Measurements from ENCODE around the gene PXMP2.

Gene PXMP2

DNA sequence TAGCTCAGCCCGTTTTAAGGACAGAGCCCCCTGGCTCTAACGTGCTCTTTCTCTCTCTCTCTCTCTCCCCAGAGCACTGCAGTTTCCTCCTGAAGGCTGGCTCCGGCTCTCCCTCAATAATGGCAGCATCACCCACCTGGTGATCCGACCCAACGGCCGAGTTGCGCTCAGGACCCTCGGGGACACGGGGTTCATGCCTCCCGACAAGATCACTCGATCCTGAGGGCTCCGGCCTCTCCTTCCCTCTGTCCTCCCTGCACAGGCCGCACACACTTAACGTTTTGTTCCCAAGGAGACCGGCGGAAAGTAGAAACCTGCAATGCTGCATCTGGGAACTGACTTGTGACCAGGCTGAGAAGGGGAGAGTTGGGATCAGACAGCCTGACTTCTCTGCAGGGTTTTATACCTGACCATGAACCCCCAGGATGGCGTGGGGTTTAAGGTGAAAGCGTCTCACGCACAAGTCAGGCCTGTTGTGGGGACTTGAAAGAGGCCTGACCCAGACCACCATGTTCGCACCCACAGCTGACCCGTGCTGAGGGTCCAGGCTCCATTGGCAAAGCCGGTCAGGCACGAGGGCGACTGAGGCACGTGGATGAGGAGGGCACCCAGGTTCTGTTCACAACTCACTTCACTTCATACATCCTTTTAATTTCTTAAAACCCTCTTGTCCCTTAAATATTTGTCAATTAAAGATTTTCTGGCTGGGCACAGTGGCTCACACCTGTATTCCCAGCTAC lies 33.4 kb downstream of the PXMP2 start:
- H3K9me3 ChIP-seq (ENCODE audit: control insufficient read depth in 5 of 5, low read length in 5 of 5) = no peaks in the 10 kb centered on the region
- H3K27me3 ChIP-seq (ENCODE audit: control insufficient read depth in 5 of 5, insufficient read depth in 4 of 5, low read length in 5 of 5) = no peaks in the 10 kb centered on the region
- no peak overlapping the region for H3K4me3 ChIP-seq (ENCODE audit: low read depth in 1 of 5, low read length in 5 of 5)
- peaks cover 0 to 81% (median 73%) of the 10 kb centered on the region in 5 donors for H3K36me3 ChIP-seq (ENCODE audit: control insufficient read depth in 5 of 5, insufficient read depth in 5 of 5, low read length in 5 of 5)
- H3K27ac ChIP-seq (ENCODE audit: low read depth, low read length) = no peak overlapping the region
- H3K4me1 ChIP-seq (ENCODE audit: control insufficient read depth in 5 of 5, insufficient read depth in 5 of 5, low read length in 5 of 5) = no peaks in the 10 kb centered on the region
- no peak overlapping the region for H3K9ac ChIP-seq (ENCODE audit: low read length in 5 of 5)

DNA sequence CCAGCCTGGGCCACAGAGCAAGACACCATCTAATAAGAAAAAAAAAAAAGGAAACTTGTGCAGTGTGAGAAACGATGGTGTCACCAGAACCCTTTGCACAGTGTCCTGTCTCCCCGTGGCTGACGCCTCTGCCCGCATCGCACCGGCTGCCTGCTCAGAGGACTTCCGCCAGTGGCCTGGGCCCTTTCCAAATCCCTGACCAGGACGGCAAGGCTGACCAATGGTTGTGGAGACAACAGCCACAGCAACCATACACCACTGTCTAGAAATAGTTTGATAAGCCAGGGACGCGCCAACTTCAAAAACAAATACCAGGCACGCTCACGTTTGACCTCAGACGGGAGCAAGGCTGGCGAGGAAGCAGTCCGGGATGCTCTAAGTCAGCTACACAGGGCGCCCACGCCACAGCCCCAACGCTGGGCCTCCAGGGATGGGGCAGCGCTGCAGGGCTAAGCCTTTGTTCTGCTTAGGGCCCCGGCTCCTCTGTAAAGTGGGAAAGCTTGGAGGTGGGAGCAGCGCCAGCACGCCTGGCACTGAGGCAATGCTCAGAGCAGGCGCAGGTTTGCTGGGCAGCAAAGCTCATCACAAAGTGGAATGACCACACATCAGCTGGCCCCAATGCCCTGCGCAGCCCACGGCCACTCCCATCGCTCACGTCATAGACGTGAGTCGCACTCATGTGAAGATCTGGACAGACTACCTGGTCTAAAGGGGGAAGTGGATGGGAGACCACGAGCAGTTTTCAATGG lies 35.8 kb downstream of the PXMP2 start:
- no peak overlapping the region for H3K27ac ChIP-seq (ENCODE audit: low read depth, low read length)
- no peaks in the 10 kb centered on the region for H3K27me3 ChIP-seq (ENCODE audit: control insufficient read depth in 5 of 5, insufficient read depth in 4 of 5, low read length in 5 of 5)
- no peaks in the 10 kb centered on the region for H3K4me1 ChIP-seq (ENCODE audit: control insufficient read depth in 5 of 5, insufficient read depth in 5 of 5, low read length in 5 of 5)
- H3K36me3 ChIP-seq (ENCODE audit: control insufficient read depth in 5 of 5, insufficient read depth in 5 of 5, low read length in 5 of 5) = peaks cover 0 to 88% (median 77%) of the 10 kb centered on the region in 5 donors
- no peak overlapping the region for H3K4me3 ChIP-seq (ENCODE audit: low read depth in 1 of 5, low read length in 5 of 5)
- H3K9ac ChIP-seq (ENCODE audit: low read length in 5 of 5) = no peak overlapping the region
- no peaks in the 10 kb centered on the region for H3K9me3 ChIP-seq (ENCODE audit: control insufficient read depth in 5 of 5, low read length in 5 of 5)

DNA sequence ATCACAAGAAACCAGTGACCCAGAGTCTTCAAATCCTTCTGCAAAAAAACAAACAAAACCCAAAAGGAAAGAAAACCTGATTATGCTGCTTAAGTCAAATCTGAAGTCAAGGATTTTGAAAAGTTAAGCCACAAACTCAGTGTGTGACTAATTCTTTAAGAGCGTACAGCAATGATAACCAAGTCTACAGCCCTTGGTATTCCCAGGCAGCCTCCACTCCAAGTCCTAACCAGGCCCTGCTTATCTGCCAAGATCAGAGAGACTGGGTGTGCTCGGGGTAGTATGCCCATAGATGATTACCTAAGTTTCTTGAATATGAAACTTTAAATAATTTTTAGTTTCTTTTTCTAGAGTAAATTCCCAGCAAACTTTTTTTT lies 36.4 kb downstream of the PXMP2 start:
- H3K36me3 ChIP-seq (ENCODE audit: control insufficient read depth in 5 of 5, insufficient read depth in 5 of 5, low read length in 5 of 5) = peaks cover 0 to 90% (median 80%) of the 10 kb centered on the region in 5 donors
- H3K4me1 ChIP-seq (ENCODE audit: control insufficient read depth in 5 of 5, insufficient read depth in 5 of 5, low read length in 5 of 5) = no peaks in the 10 kb centered on the region
- no peak overlapping the region for H3K27ac ChIP-seq (ENCODE audit: low read depth, low read length)
- no peaks in the 10 kb centered on the region for H3K27me3 ChIP-seq (ENCODE audit: control insufficient read depth in 5 of 5, insufficient read depth in 4 of 5, low read length in 5 of 5)
- H3K9me3 ChIP-seq (ENCODE audit: control insufficient read depth in 5 of 5, low read length in 5 of 5) = no peaks in the 10 kb centered on the region
- no peak overlapping the region for H3K9ac ChIP-seq (ENCODE audit: low read length in 5 of 5)
- no peak overlapping the region for H3K4me3 ChIP-seq (ENCODE audit: low read depth in 1 of 5, low read length in 5 of 5)

DNA sequence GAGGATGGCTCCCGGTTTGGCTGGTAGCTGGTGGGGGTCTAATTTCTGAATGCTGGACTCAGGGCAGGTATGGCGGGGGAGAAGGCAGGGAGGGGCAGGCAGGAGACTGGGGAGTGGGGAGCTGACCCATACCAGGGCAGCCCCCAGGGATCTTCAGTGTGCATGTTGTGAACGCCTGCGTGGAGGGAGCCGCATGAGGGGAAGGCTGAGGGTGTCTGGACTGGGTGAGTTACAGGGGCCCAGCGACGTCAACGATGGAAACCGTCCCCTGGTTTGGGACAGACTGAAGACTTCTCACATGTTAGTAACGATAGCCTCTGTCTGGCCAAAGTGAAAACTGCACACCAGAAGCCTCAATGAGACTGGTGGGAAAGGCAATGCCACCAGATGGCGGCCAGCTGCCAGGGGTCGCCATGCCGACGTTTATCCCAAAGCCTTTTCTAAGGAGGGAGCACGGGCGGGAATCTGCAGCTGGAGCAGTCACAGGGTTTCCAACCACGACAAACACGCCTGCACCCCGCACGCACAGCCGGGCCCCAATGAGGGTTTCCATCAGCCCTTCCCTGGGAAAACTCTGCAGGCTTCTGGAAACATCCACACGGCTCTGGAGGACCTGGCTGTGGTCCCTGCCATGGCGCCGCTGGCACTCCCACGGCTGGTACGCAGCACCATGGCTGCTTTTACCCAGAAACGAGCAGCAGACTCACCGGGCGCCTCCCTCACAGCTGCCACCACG lies 37.3 kb downstream of the PXMP2 start:
- Histone ChIP-seq H3K9me3 (ENCODE audit: control insufficient read depth in 5 of 5, low read length in 5 of 5) (no peaks in the 10 kb centered on the region), H3K4me1 (ENCODE audit: control insufficient read depth in 5 of 5, insufficient read depth in 5 of 5, low read length in 5 of 5) (no peaks in the 10 kb centered on the region), H3K36me3 (ENCODE audit: control insufficient read depth in 5 of 5, insufficient read depth in 5 of 5, low read length in 5 of 5) (peaks cover 0 to 85% (median 75%) of the 10 kb centered on the region in 5 donors), H3K9ac (ENCODE audit: low read length in 5 of 5) (no peak overlapping the region), H3K27ac (ENCODE audit: low read depth, low read length) (no peak overlapping the region), H3K4me3 (ENCODE audit: low read depth in 1 of 5, low read length in 5 of 5) (no peak overlapping the region), H3K27me3 (ENCODE audit: control insufficient read depth in 5 of 5, insufficient read depth in 4 of 5, low read length in 5 of 5) (no peaks in the 10 kb centered on the region)

DNA sequence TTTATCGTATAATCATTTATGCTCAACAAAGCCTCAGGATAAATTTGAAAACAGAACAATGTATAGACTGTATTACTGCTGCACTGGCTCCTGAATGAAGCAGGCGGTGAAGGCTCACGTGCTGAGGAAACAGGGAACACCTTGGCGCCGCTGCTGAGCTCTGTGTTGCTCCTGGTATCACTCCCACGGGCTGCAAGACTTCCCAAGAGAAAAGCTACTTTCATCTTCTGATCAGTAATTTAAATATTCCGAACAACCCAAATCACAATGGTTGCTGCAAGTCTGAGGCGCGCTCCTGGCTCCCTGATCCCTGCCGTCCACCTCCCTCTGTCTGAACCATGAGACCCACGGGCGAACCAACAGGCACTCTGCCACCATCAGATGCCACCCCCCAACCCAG lies 39.0 kb downstream of the PXMP2 start:
- Histone ChIP-seq H3K27me3 (ENCODE audit: control insufficient read depth in 5 of 5, insufficient read depth in 4 of 5, low read length in 5 of 5) (no peaks in the 10 kb centered on the region), H3K4me3 (ENCODE audit: low read depth in 1 of 5, low read length in 5 of 5) (no peak overlapping the region), H3K9ac (ENCODE audit: low read length in 5 of 5) (no peak overlapping the region), H3K4me1 (ENCODE audit: control insufficient read depth in 5 of 5, insufficient read depth in 5 of 5, low read length in 5 of 5) (no peaks in the 10 kb centered on the region), H3K9me3 (ENCODE audit: control insufficient read depth in 5 of 5, low read length in 5 of 5) (no peaks in the 10 kb centered on the region), H3K27ac (ENCODE audit: low read depth, low read length) (no peak overlapping the region), H3K36me3 (ENCODE audit: control insufficient read depth in 5 of 5, insufficient read depth in 5 of 5, low read length in 5 of 5) (peaks cover 3 to 87% (median 78%) of the 10 kb centered on the region in 5 donors)

DNA sequence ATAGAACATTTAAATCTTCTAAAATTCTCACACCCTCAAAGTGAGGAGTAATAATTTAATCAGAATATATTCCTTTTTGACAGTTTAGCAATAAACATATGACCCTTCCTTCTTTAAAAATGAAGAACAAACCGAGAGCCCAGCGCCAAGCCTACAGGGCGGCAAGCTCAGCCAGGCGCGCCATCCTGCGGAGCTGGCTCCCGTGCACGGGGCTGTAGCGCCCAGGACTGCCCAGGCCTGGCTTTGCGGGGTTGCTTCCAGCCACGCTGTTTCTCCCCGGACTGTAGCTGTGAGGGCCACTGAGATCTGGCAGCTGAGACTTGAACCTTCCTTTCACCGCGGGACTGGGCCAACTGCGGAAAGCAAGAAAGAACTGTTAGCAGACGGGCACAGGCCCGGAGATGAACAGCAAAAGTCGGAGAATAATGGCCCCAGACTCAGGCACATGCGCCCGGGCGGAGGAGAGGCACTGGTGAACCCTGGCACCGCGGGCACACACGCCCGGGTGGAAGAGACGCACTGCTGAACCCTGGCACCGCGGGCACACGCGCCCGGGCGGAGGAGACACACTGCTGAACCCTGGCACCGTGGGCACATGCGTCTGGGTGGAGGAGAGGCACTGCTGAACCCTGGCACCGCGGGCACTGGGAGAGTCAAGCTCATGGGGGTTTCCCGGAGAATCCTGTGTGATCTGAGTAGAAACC lies 39.9 kb downstream of the PXMP2 start:
- no peak overlapping the region for H3K27ac ChIP-seq (ENCODE audit: low read depth, low read length)
- H3K4me3 ChIP-seq (ENCODE audit: low read depth in 1 of 5, low read length in 5 of 5) = no peak overlapping the region
- H3K4me1 ChIP-seq (ENCODE audit: control insufficient read depth in 5 of 5, insufficient read depth in 5 of 5, low read length in 5 of 5) = peaks cover 0 to 3% (median 0%) of the 10 kb centered on the region in 5 donors
- no peaks in the 10 kb centered on the region for H3K27me3 ChIP-seq (ENCODE audit: control insufficient read depth in 5 of 5, insufficient read depth in 4 of 5, low read length in 5 of 5)
- H3K36me3 ChIP-seq (ENCODE audit: control insufficient read depth in 5 of 5, insufficient read depth in 5 of 5, low read length in 5 of 5) = peaks cover 4 to 92% (median 85%) of the 10 kb centered on the region in 5 donors
- no peak overlapping the region for H3K9ac ChIP-seq (ENCODE audit: low read length in 5 of 5)
- no peaks in the 10 kb centered on the region for H3K9me3 ChIP-seq (ENCODE audit: control insufficient read depth in 5 of 5, low read length in 5 of 5)

DNA sequence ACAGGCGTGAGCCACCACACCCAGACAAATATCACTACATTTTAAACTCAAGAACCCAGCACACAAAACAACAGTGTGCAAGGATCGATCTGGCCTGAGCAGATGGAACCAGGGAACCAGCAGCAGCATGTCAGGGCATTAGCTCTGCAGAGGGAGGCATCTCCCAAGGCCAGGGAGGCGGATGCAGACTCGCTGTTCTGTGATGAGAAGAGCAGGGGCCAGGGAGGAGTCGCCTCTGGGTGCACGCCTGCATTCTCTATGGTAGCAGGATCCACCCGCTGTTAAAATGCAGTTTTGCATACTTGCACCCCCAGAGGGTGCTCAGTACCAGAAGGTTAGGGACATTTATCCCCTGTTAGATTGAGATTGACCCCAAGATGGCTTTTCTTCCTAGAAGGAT lies 41.1 kb downstream of the PXMP2 start:
- no peaks in the 10 kb centered on the region for H3K27me3 ChIP-seq (ENCODE audit: control insufficient read depth in 5 of 5, insufficient read depth in 4 of 5, low read length in 5 of 5)
- H3K9me3 ChIP-seq (ENCODE audit: control insufficient read depth in 5 of 5, low read length in 5 of 5) = no peaks in the 10 kb centered on the region
- no peak overlapping the region for H3K9ac ChIP-seq (ENCODE audit: low read length in 5 of 5)
- H3K4me3 ChIP-seq (ENCODE audit: low read depth in 1 of 5, low read length in 5 of 5) = no peak overlapping the region
- peaks cover 0 to 3% (median 0%) of the 10 kb centered on the region in 5 donors for H3K4me1 ChIP-seq (ENCODE audit: control insufficient read depth in 5 of 5, insufficient read depth in 5 of 5, low read length in 5 of 5)
- no peak overlapping the region for H3K27ac ChIP-seq (ENCODE audit: low read depth, low read length)
- H3K36me3 ChIP-seq (ENCODE audit: control insufficient read depth in 5 of 5, insufficient read depth in 5 of 5, low read length in 5 of 5) = peaks cover 4 to 93% (median 91%) of the 10 kb centered on the region in 5 donors

DNA sequence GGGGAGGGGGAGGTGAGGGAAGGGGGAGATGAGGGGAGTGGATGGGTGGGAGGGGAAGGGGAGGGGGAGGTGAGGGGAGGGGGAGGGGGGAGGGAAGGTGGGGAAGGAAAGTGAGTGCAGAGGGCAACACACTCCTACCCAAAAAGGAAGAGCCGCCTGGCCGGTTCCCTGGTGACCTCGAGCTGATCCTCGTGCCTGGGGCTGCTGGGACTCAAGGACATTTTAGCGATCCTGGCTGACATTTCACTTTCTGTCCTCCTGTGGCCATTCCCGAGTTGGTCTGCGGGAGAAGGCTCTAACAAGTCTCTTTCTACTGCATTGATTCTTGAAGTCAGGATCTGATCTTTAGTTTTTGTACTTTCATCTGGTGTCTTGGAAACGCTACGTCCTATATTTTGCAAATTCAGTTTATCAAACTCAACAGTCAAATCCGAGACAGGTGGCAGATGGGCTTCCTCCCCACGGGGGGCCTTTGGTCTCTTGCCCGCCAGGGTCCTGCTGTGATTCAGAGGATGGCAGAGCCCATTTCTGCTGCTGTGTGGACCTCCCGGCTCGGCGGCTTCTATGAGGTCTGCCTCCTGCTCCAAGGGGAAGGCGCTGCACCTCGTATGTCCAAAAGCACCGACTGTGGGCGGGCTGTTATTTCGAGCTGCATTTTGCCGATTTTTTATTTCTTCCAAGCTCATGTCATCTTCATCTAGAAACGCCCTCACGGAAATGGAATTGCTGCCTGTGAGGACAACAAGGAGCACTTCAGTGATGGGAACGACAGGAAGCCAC lies 42.3 kb downstream of the PXMP2 start:
- Histone ChIP-seq H3K4me3 (ENCODE audit: low read depth in 1 of 5, low read length in 5 of 5) (no peak overlapping the region), H3K36me3 (ENCODE audit: control insufficient read depth in 5 of 5, insufficient read depth in 5 of 5, low read length in 5 of 5) (peaks cover 4 to 93% (median 91%) of the 10 kb centered on the region in 5 donors), H3K27me3 (ENCODE audit: control insufficient read depth in 5 of 5, insufficient read depth in 4 of 5, low read length in 5 of 5) (no peaks in the 10 kb centered on the region), H3K9me3 (ENCODE audit: control insufficient read depth in 5 of 5, low read length in 5 of 5) (no peaks in the 10 kb centered on the region), H3K4me1 (ENCODE audit: control insufficient read depth in 5 of 5, insufficient read depth in 5 of 5, low read length in 5 of 5) (peaks cover 0 to 3% (median 0%) of the 10 kb centered on the region in 5 donors), H3K27ac (ENCODE audit: low read depth, low read length) (no peak overlapping the region), H3K9ac (ENCODE audit: low read length in 5 of 5) (no peak overlapping the region)

DNA sequence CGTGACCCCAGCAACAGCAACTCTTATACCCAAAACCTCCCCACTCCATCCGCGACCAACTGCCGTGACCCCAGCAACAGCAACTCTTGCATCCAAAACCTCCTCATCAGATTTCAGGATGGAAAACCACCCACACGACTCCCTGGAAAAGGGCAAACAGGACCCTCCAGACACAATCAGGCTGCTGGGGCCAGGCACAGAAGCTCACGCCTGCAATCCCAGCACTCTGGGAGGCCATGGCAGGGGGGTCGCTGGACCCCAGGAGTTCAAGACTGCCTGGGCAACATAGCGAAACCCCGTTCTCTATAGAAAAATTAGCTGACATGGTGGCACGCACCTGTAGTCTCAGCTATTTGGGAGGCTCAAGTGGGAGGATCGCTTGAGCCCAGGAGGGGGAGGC lies 43.0 kb downstream of the PXMP2 start:
- no peaks in the 10 kb centered on the region for H3K9me3 ChIP-seq (ENCODE audit: control insufficient read depth in 5 of 5, low read length in 5 of 5)
- no peaks in the 10 kb centered on the region for H3K27me3 ChIP-seq (ENCODE audit: control insufficient read depth in 5 of 5, insufficient read depth in 4 of 5, low read length in 5 of 5)
- peaks cover 0 to 3% (median 0%) of the 10 kb centered on the region in 5 donors for H3K4me1 ChIP-seq (ENCODE audit: control insufficient read depth in 5 of 5, insufficient read depth in 5 of 5, low read length in 5 of 5)
- H3K4me3 ChIP-seq (ENCODE audit: low read depth in 1 of 5, low read length in 5 of 5) = no peak overlapping the region
- no peak overlapping the region for H3K27ac ChIP-seq (ENCODE audit: low read depth, low read length)
- H3K9ac ChIP-seq (ENCODE audit: low read length in 5 of 5) = no peak overlapping the region
- peaks cover 4 to 93% (median 91%) of the 10 kb centered on the region in 5 donors for H3K36me3 ChIP-seq (ENCODE audit: control insufficient read depth in 5 of 5, insufficient read depth in 5 of 5, low read length in 5 of 5)
